Measurements from ENCODE around the gene MYH3.

MYH3 gene

GRCh38 chr17:10633738-10634379 is 23.2 kb downstream of the MYH3 start:
- TF ChIP-seq CTCF (IDR thresholded peaks at IDR 0.05; ENCODE audit: insufficient read depth, missing control alignments): no peak
- DNase-seq (ENCODE audit: insufficient read length, low spot score) (no peak), FAIRE-seq (no peak)

GRCh38 chr17:10631701-10632100 is 25.4 kb downstream of the MYH3 start:
- TF ChIP-seq CTCF (IDR thresholded peaks at IDR 0.05; ENCODE audit: insufficient read depth, missing control alignments): no peak
- no peak for FAIRE-seq
- no peak for DNase-seq (ENCODE audit: insufficient read length, low spot score)

- TF ChIP-seq CTCF (IDR thresholded peaks at IDR 0.05; ENCODE audit: insufficient read depth, missing control alignments): peak; percentile 57
- DNase-seq (ENCODE audit: insufficient read length, low spot score) (peak; percentile 51), FAIRE-seq (no peak)
These were observed 25.9 kb downstream of the MYH3 start for GRCh38 chr17:10631048-10631700.

- FAIRE-seq: no peak
- TF ChIP-seq CTCF (IDR thresholded peaks at IDR 0.05; ENCODE audit: insufficient read depth, missing control alignments): no peak
- no peak for DNase-seq (ENCODE audit: insufficient read length, low spot score)
These were observed 27.4 kb downstream of the MYH3 start for GRCh38 chr17:10629706-10630105.

GRCh38 chr17:10628756-10629155 is 28.4 kb downstream of the MYH3 start:
- no peak for FAIRE-seq
- no peak for TF ChIP-seq CTCF (IDR thresholded peaks at IDR 0.05; ENCODE audit: insufficient read depth, missing control alignments)
- no peak for DNase-seq (ENCODE audit: insufficient read length, low spot score)

- no peak for TF ChIP-seq CTCF (IDR thresholded peaks at IDR 0.05; ENCODE audit: insufficient read depth, missing control alignments)
- FAIRE-seq: no peak
- no peak for DNase-seq (ENCODE audit: insufficient read length, low spot score)
These were observed 30.7 kb downstream of the MYH3 start for GRCh38 chr17:10626390-10626789.

- DNase-seq (ENCODE audit: insufficient read length, low spot score) (no peak), FAIRE-seq (no peak)
- TF ChIP-seq CTCF (IDR thresholded peaks at IDR 0.05; ENCODE audit: insufficient read depth, missing control alignments): no peak
These were observed 32.1 kb downstream of the MYH3 start for GRCh38 chr17:10624969-10625368.
